Endothelial cell of umbilical vein (primary cell): ENCODE data around the gene GFER. TPM values are rescaled to one million over a fixed set of nuclear protein-coding genes. Genes with fewer than 3 reads are reported as not detected.
A peak's percentile ranks its signal among the peaks of the same experiment; 100 is the strongest.

Source experiments
- BruUV-seq: library from RNA; stranded (reverse); fragments of 400-500 nt; replicated peaks from 2 replicates; lab custom pipeline; 2021; lab: Mats Ljungman, UMichigan
- CTCF ChIA-PET: fragments of 300-600, 350-600 bp; sonication (Branson Sonifier 250); formaldehyde crosslinking; loops from one replicate; lab custom pipeline; 2021; ENCODE audit warnings: antibody characterized with exemption, inconsistent platforms; lab: Charles Lee
- POLR2A ChIA-PET: fragments of 300-600, 350-600 bp; sonication (Branson Sonifier 250); formaldehyde crosslinking; loops from one replicate; lab custom pipeline; 2021; ENCODE audit warnings: antibody characterized with exemption, inconsistent platforms; lab: Charles Lee
- DNase-seq: peaks from one replicate; pipeline ENCODE4 v3.0.0-alpha.2; 2011; ENCODE audit warnings: low read depth, low spot score
- FAIRE-seq: peaks from 2 replicates; lab custom pipeline; 2011; peaks lifted over from hg19 to GRCh38; lab: Jason Lieb, UNC
- H2AFZ ChIP-seq: 2 replicates; pipeline ENCODE4 v1.6.0; 2012; ENCODE audit warnings: low read depth, low read length, control low read depth, inconsistent platforms
- H3K27ac ChIP-seq: 2 replicates; pipeline ENCODE4 v1.5.1; 2011; ENCODE audit warnings: low read depth, mild to moderate bottlenecking, control low read depth, low read length, moderate library complexity; ENCODE audit not compliant: insufficient read depth
- H3K27me3 ChIP-seq, 2 experiments: 2 replicates each; pipeline versions ENCODE4 v1.6.0 to v1.6.1; 2011; ENCODE audit warnings: low read length in 2 of 2, mixed read lengths in 1 of 2; ENCODE audit not compliant: control insufficient read depth in 2 of 2, insufficient read depth in 2 of 2
- H3K36me3 ChIP-seq, 2 experiments: 2 replicates in 1 of 2; 3 replicates in 1 of 2; pipeline ENCODE4 v1.5.1; 2011; ENCODE audit warnings: low read length in 2 of 2, mild to moderate bottlenecking in 1 of 2, moderate library complexity in 1 of 2; ENCODE audit not compliant: control insufficient read depth in 2 of 2, insufficient read depth in 2 of 2; ENCODE audit errors: extremely low read depth in 1 of 2
- H3K4me1 ChIP-seq: 3 replicates; pipeline ENCODE4 v1.5.1; 2011; ENCODE audit warnings: mild to moderate bottlenecking, low read length; ENCODE audit not compliant: control insufficient read depth, insufficient read depth; ENCODE audit errors: extremely low read depth
- H3K4me2 ChIP-seq: 2 replicates; pipeline ENCODE4 v1.6.1; 2011; ENCODE audit warnings: low read length, control low read depth, mixed read lengths; ENCODE audit not compliant: insufficient read depth
- H3K4me3 ChIP-seq, 3 experiments: fragments of 200-600 bp in 1 of 3; sonication (generic), shearing (Covaris generic) in 1 of 3; replicated peaks in 1 of 3; 2 replicates each; pipeline ENCODE4 v1.5.1; 2011 to 2016; ENCODE audit warnings: control low read depth in 3 of 3, low read length in 3 of 3, mild to moderate bottlenecking in 2 of 3, inconsistent platforms in 1 of 3, low read depth in 1 of 3, moderate library complexity in 1 of 3; ENCODE audit not compliant: insufficient read depth in 1 of 3
- H3K79me2 ChIP-seq: 2 replicates; pipeline ENCODE4 v1.6.0; 2012; ENCODE audit warnings: low read length, inconsistent platforms; ENCODE audit not compliant: control insufficient read depth, insufficient read depth
- H3K9ac ChIP-seq: replicated peaks from 2 replicates; pipeline ENCODE3; 2011; ENCODE audit warnings: low read length, control low read depth; ENCODE audit not compliant: insufficient read depth; ENCODE audit errors: extremely low read depth
- H3K9me1 ChIP-seq: replicated peaks from 3 replicates; pipeline ENCODE4 v1.6.0; 2011; ENCODE audit warnings: mild to moderate bottlenecking, low read length; ENCODE audit not compliant: control insufficient read depth, insufficient read depth; ENCODE audit errors: extremely low read depth
- H3K9me3 ChIP-seq: replicated peaks from 2 replicates; pipeline ENCODE4 v1.5.1; 2012; ENCODE audit warnings: low read length, inconsistent platforms; ENCODE audit not compliant: control insufficient read depth, insufficient read depth
- H4K20me1 ChIP-seq: replicated peaks from 2 replicates; pipeline ENCODE3; 2011; ENCODE audit warnings: mild to moderate bottlenecking, low read length; ENCODE audit not compliant: control insufficient read depth, insufficient read depth; ENCODE audit errors: extremely low read depth
- FOS ChIP-seq: IDR thresholded peaks from 2 replicates; pipeline ENCODE4 v1.6.1; 2011; ENCODE audit warnings: mild to moderate bottlenecking, low read length, moderate library complexity, borderline replicate concordance; ENCODE audit not compliant: insufficient read depth
- GATA2 ChIP-seq: IDR thresholded peaks from 2 replicates; pipeline ENCODE4 v1.7.0; 2011; ENCODE audit warnings: low read depth, mild to moderate bottlenecking, moderate library complexity, mixed read lengths, low read length; ENCODE audit not compliant: insufficient read length, insufficient read depth
- MYC ChIP-seq: IDR thresholded peaks from one replicate; pipeline ENCODE4 v1.6.1; 2011; ENCODE audit warnings: mild to moderate bottlenecking, low read depth, low read length
- POLR2A ChIP-seq: IDR thresholded peaks from 2 replicates; pipeline ENCODE4 v1.6.1; 2012; ENCODE audit warnings: low read depth, mild to moderate bottlenecking, control low read depth, low read length
- POLR2AphosphoS5 ChIP-seq: IDR thresholded peaks from 2 replicates; pipeline ENCODE4 v1.6.1; 2012; ENCODE audit warnings: low read depth, mild to moderate bottlenecking, control low read depth, low read length, moderate library complexity; ENCODE audit not compliant: insufficient read depth
- dilution Hi-C: fragments of 300-500 bp; cut with MboI; formaldehyde crosslinking; loops from one replicate; pipeline ENCODE4 v1.15.0; 2019; ENCODE audit warnings: low sequenced_read_pairs; ENCODE audit not compliant: extremely low pct_ligation_motif_present
- intact Hi-C: fragments of 100-400 bp; cut with micrococcal nuclease; formaldehyde crosslinking; loops from one replicate; pipeline ENCODE4 v1.10.0; 2022
- polyA plus RNA-seq, 4 experiments: library from polyadenylated mRNA; depleted of rRNA in 3 of 4; stranded (reverse) in 3 of 4; unstranded in 1 of 4; fragments of >200 nt; gene quantifications; 2 replicates each; pipeline versions ENCODE4 v1.2.1 to v1.2.3, GENCODE V29; 2011 to 2012; ENCODE audit warnings: missing spikeins in 1 of 4
- total RNA-seq: library from RNA; stranded (reverse); gene quantifications from 2 replicates; pipeline ENCODE4 v1.2.3, GENCODE V29; 2021
- TF ChIP-seq, protein P1 (sequence below): IDR thresholded peaks from 2 replicates; pipeline ENCODE4 v1.6.1; 2011; ENCODE audit not compliant: insufficient read depth, insufficient read length

Gene GFER
- total and polyA plus RNA-seq, 2 donors (not counting 3 experiments of a cell fraction or from before 2014, with no cell fraction given): 13.7 to 29.9 TPM

DNA sequence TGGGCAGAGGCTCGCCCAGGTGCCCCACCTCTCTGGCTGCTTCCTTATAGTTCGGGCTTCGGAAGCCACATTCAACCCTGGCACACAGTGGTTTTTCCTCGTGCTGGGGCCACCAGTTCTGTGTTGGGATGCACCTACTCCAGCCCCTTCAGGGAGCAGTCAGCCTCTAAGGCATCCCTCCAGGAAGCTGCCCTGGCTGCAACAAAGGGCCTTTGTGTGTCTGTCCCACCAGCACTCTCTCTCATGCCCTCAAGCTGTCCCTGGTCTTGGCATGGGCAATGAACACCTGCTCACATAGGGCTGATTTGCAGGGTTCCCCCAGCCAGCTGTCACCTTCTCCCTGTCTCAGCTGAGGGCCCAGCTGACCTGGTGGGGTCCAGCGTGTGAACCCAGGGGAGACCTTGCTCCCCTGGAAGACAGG is 2.0 kb upstream of the GFER start:
- Histone ChIP-seq H3K9me3 (no peaks in the 10 kb centered on the region), H3K4me3 (no peak overlapping the region), H3K27ac (no peak overlapping the region), H3K4me2 (no peak overlapping the region), H4K20me1 (no peaks in the 10 kb centered on the region), H3K4me1 (peaks cover 15% of the 10 kb centered on the region), H3K27me3 (peaks cover 35 to 41% of the 10 kb centered on the region in 2 experiments), H3K9me1 (no peaks in the 10 kb centered on the region), H3K79me2 (peaks cover 5% of the 10 kb centered on the region), H3K9ac (no peak overlapping the region), H3K36me3 (peaks cover 0 to 18% of the 10 kb centered on the region in 2 experiments), H2AFZ (no peak overlapping the region)
- intact Hi-C loops (no loop called here), dilution Hi-C loops (no loop called here)
- no peak for FAIRE-seq
- CTCF ChIA-PET: interaction anchor here (5.0 kb wide), 1 partner anchor 159 kb away, joined by 21 read pairs; no protein-coding TSS in a partner anchor
- TF ChIP-seq, protein P1, sequence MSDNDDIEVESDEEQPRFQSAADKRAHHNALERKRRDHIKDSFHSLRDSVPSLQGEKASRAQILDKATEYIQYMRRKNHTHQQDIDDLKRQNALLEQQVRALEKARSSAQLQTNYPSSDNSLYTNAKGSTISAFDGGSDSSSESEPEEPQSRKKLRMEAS: no peak
- no peak for TF ChIP-seq GATA2
- no peak for TF ChIP-seq MYC
- no peak for TF ChIP-seq POLR2AphosphoS5
- no peak for TF ChIP-seq POLR2A
- TF ChIP-seq FOS: no peak
- POLR2A ChIA-PET: interaction anchor here (1.5 kb wide), 1 partner anchor 17 kb away, joined by 5 read pairs; the partner anchor contains the start of gene RPS2
- no peak for DNase-seq
- BruUV-seq: no TSS peak

DNA sequence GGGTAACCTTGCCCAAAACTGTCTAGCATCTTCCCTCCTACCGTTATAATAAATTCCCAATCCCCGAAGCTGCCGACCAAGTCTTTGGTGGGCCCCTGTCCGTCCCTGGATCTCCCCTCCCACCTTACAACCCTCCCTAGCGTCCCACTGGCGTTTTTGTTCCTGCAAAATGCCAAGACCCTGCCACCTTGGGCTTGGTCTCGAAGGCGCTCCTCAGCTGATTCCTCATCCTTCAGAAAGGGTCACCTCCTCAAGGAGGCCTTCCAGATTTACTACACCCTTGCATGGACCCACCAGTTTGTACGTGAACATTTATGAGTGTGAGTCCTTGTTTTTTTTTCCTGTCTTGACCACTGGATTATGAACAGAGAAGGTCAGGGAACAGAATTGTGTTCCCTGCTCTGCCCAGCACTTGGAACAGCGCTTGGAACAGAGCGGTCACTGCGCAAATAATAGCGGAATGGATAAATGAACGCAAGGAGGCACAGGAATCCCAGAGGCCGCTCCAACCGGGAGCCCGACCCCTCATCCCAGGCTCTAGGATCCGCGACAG is 926 bp upstream of the GFER start:
- H4K20me1 ChIP-seq: no peaks in the 10 kb centered on the region
- dilution Hi-C loops: no loop called here
- H3K9ac ChIP-seq: no peak overlapping the region
- CTCF ChIA-PET: interaction anchor here (5.0 kb wide), 1 partner anchor 158 kb away, joined by 21 read pairs; no protein-coding TSS in a partner anchor
- POLR2A ChIA-PET: interaction anchor here (1.5 kb wide), 1 partner anchor 18 kb away, joined by 5 read pairs; the partner anchor contains the start of gene RPS2
- peaks cover 35 to 41% of the 10 kb centered on the region in 2 experiments for H3K27me3 ChIP-seq
- H3K4me1 ChIP-seq: peaks cover 15% of the 10 kb centered on the region
- TF ChIP-seq POLR2A: no peak
- TF ChIP-seq, protein P1: no peak
- no peak for TF ChIP-seq FOS
- H3K4me3 ChIP-seq: peak overlapping the region in 2 of 3 experiments; percentile 24 to 75
- intact Hi-C loops: no loop called here
- peak overlapping the region; percentile 65 for H3K4me2 ChIP-seq
- no peak for DNase-seq
- H3K36me3 ChIP-seq: peaks cover 0 to 10% of the 10 kb centered on the region in 2 experiments
- peak overlapping the region; percentile 90 for H2AFZ ChIP-seq
- H3K9me1 ChIP-seq: no peaks in the 10 kb centered on the region
- BruUV-seq: no TSS peak
- H3K27ac ChIP-seq: no peak overlapping the region
- no peaks in the 10 kb centered on the region for H3K9me3 ChIP-seq
- FAIRE-seq: no peak
- H3K79me2 ChIP-seq: peaks cover 5% of the 10 kb centered on the region
